GM13977 (cell line): ENCODE data around the gene PTPRG.

Experiments used
- DNase-seq: peaks from one replicate; pipeline ENCODE4 v3.0.0; 2012; ENCODE audit warnings: low spot score
- CTCF ChIP-seq: IDR thresholded peaks from 2 replicates; pipeline ENCODE4 v1.5.1; 2012; ENCODE audit warnings: mild to moderate bottlenecking, control low read depth; ENCODE audit not compliant: insufficient read depth; ENCODE audit errors: extremely low read depth, missing control alignments
- in situ Hi-C: fragments of 300-500 bp; cut with MboI; formaldehyde crosslinking; loops from one replicate; pipeline ENCODE4 v1.12.0; 2022; ENCODE audit warnings: low sequenced_read_pairs, low pct_unique_long_range_greater_than_20kb, mixed read lengths, inconsistent platforms; ENCODE audit not compliant: unreplicated experiment

Gene PTPRG

GRCh38 chr3:61980041-61980440 lies 418.7 kb downstream of the PTPRG start:
- no peak for TF ChIP-seq CTCF
- DNase-seq, result no peak
- in situ Hi-C loops, result no loop called here

GRCh38 chr3:61981060-61981459 lies 419.7 kb downstream of the PTPRG start:
- TF ChIP-seq CTCF, result no peak
- DNase-seq, result no peak
- in situ Hi-C loops, result no loop called here

GRCh38 chr3:61983479-61983878 lies 422.1 kb downstream of the PTPRG start:
- no peak for TF ChIP-seq CTCF
- no peak for DNase-seq

GRCh38 chr3:61985020-61985419 lies 423.6 kb downstream of the PTPRG start:
- TF ChIP-seq CTCF, result no peak
- no peak for DNase-seq
- in situ Hi-C loops, result no loop called here

More at GRCh38 chr3:61983479-61983878, 422.1 kb downstream of the PTPRG start:
- in situ Hi-C loops, result no loop called here

GRCh38 chr3:61986473-61986872 lies 425.1 kb downstream of the PTPRG start:
- no peak for DNase-seq
- in situ Hi-C loops, result no loop called here
- no peak for TF ChIP-seq CTCF

- no peak for DNase-seq
- TF ChIP-seq CTCF, result no peak
- in situ Hi-C loops, result no loop called here
These were observed 428.3 kb downstream of the PTPRG start for GRCh38 chr3:61989681-61990080.
